H1 (cell line): Measurements from ENCODE around the gene KRTAP17-1. TPM values are rescaled to one million over a fixed set of nuclear protein-coding genes. Genes with fewer than 3 reads are reported as not detected.

Experiments
- CTCF ChIA-PET: fragments of 300-600 bp; sonication (Branson Sonifier 250); formaldehyde crosslinking; loops from one replicate; lab custom pipeline; 2021; ENCODE audit not compliant: partially characterized antibody; lab: Charles Lee
- POLR2A ChIA-PET: fragments of 300-600 bp; sonication (Branson Sonifier 250); formaldehyde crosslinking; loops from one replicate; lab custom pipeline; 2021; ENCODE audit warnings: inconsistent platforms; ENCODE audit not compliant: partially characterized antibody; lab: Charles Lee
- DNase-seq, 2 experiments: peaks; one replicate each; pipeline versions ENCODE4 v3.0.0 to v3.0.0-alpha.2; 2010 to 2022; ENCODE audit warnings: low spot score in 2 of 2, low read depth in 1 of 2, mixed read lengths in 1 of 2
- FAIRE-seq: peaks from 2 replicates; lab custom pipeline; 2011; peaks lifted over from hg19 to GRCh38; lab: Jason Lieb, UNC
- H2AFZ ChIP-seq: 2 replicates; pipeline ENCODE4 v1.8.1; 2012; ENCODE audit warnings: low read length, inconsistent platforms
- H2AK5ac ChIP-seq: 2 replicates; pipeline ENCODE4 v1.6.1; 2013; ENCODE audit warnings: low read depth, low read length
- H2BK120ac ChIP-seq: replicated peaks from 2 replicates; pipeline ENCODE3; 2013; ENCODE audit warnings: low read depth, low read length, inconsistent platforms
- H2BK12ac ChIP-seq: 2 replicates; pipeline ENCODE4 v1.6.1; 2013; ENCODE audit warnings: low read depth, low read length
- H2BK15ac ChIP-seq: 2 replicates; pipeline ENCODE4 v1.6.1; 2013; ENCODE audit warnings: low read length
- H2BK20ac ChIP-seq: 2 replicates; pipeline ENCODE4 v1.6.1; 2013; ENCODE audit warnings: low read length
- H2BK5ac ChIP-seq: 2 replicates; pipeline ENCODE4 v1.6.1; 2013; ENCODE audit warnings: low read depth, low read length
- H3K14ac ChIP-seq: 2 replicates; pipeline ENCODE4 v1.6.1; 2013; ENCODE audit warnings: inconsistent platforms; ENCODE audit not compliant: insufficient read length
- H3K18ac ChIP-seq: 2 replicates; pipeline ENCODE4 v1.6.1; 2013; ENCODE audit warnings: low read length; ENCODE audit errors: extremely low read depth
- H3K23ac ChIP-seq: 2 replicates; pipeline ENCODE4 v1.6.1; 2013; ENCODE audit warnings: inconsistent platforms; ENCODE audit not compliant: insufficient read length
- H3K23me2 ChIP-seq: 2 replicates; pipeline ENCODE4 v1.6.1; 2013; ENCODE audit warnings: low read depth, low read length
- H3K27ac ChIP-seq: 2 replicates; pipeline ENCODE4 v1.6.1; 2011; ENCODE audit warnings: low read depth, low read length, inconsistent platforms
- H3K27me3 ChIP-seq, 4 experiments: replicated peaks in 1 of 4; 1 replicate in 1 of 4; 2 replicates in 3 of 4; pipeline versions ENCODE4 v1.6.1 to v1.8.1; 2011 to 2013; ENCODE audit warnings: low read length in 3 of 4, mild to moderate bottlenecking in 3 of 4, inconsistent platforms in 2 of 4, mixed read lengths in 2 of 4, moderate library complexity in 1 of 4; ENCODE audit not compliant: control insufficient read depth in 3 of 4, insufficient read depth in 3 of 4; ENCODE audit errors: extremely low read depth in 1 of 4
- H3K36me3 ChIP-seq, 4 experiments: 2 replicates each; pipeline versions ENCODE4 v1.6.1 to v1.8.1; 2011 to 2013; ENCODE audit warnings: mild to moderate bottlenecking in 4 of 4, low read length in 3 of 4, moderate library complexity in 2 of 4, control low read depth in 1 of 4, inconsistent platforms in 1 of 4; ENCODE audit not compliant: insufficient read depth in 4 of 4, control insufficient read depth in 2 of 4
- H3K4ac ChIP-seq: replicated peaks from 2 replicates; pipeline ENCODE3; 2013; ENCODE audit warnings: low read length, low read depth, mixed read lengths, inconsistent platforms; ENCODE audit not compliant: insufficient read length
- H3K4me1 ChIP-seq, 4 experiments: replicated peaks in 1 of 4; 1 replicate in 1 of 4; 2 replicates in 3 of 4; pipeline versions ENCODE4 v1.6.1 to v1.8.1; 2011 to 2013; ENCODE audit warnings: low read length in 3 of 4, inconsistent platforms in 2 of 4, mixed read lengths in 1 of 4; ENCODE audit not compliant: insufficient read depth in 4 of 4, control insufficient read depth in 3 of 4
- H3K4me2 ChIP-seq, 2 experiments: 2 replicates each; pipeline versions ENCODE4 v1.6.1 to v1.8.1; 2011 to 2013; ENCODE audit warnings: low read depth in 2 of 2, low read length in 2 of 2, control low read depth in 1 of 2, inconsistent platforms in 1 of 2, mild to moderate bottlenecking in 1 of 2; ENCODE audit not compliant: insufficient read depth in 1 of 2
- H3K4me3 ChIP-seq, 4 experiments: fragments of 200-600, 300-600 bp in 1 of 4; sonication (generic), shearing (Covaris generic), sonication (Bioruptor Twin) in 1 of 4; 2 replicates each; pipeline versions ENCODE4 v1.5.1 to v1.8.1; 2011 to 2016; ENCODE audit warnings: low read length in 4 of 4, low read depth in 3 of 4, control low read depth in 2 of 4, inconsistent platforms in 2 of 4, mild to moderate bottlenecking in 2 of 4, mixed read lengths in 1 of 4, moderate library complexity in 1 of 4; ENCODE audit not compliant: insufficient read depth in 2 of 4; ENCODE audit errors: extremely low read depth in 1 of 4
- H3K56ac ChIP-seq: replicated peaks from 2 replicates; pipeline ENCODE3; 2013; ENCODE audit warnings: low read depth, mild to moderate bottlenecking, mixed read lengths, low read length, inconsistent platforms; ENCODE audit not compliant: insufficient read length
- H3K79me1 ChIP-seq: 2 replicates; pipeline ENCODE4 v1.6.1; 2013; ENCODE audit warnings: low read depth, low read length, control low read depth
- H3K79me2 ChIP-seq, 2 experiments: 2 replicates each; pipeline versions ENCODE4 v1.6.1 to v1.8.1; 2012 to 2013; ENCODE audit warnings: low read length in 2 of 2, mild to moderate bottlenecking in 2 of 2, inconsistent platforms in 1 of 2; ENCODE audit not compliant: insufficient read depth in 2 of 2, control insufficient read depth in 1 of 2
- H3K9ac ChIP-seq, 4 experiments: replicated peaks in 1 of 4; 1 replicate in 1 of 4; 2 replicates in 3 of 4; pipeline versions ENCODE4 v1.6.1 to v1.8.1; 2011 to 2013; ENCODE audit warnings: low read depth in 3 of 4, low read length in 3 of 4, control low read depth in 2 of 4, mild to moderate bottlenecking in 2 of 4, moderate library complexity in 2 of 4, inconsistent platforms in 1 of 4; ENCODE audit errors: extremely low read depth in 1 of 4
- H3K9me3 ChIP-seq, 2 experiments: 2 replicates each; pipeline versions ENCODE4 v1.6.1 to v1.8.1; 2012 to 2013; ENCODE audit warnings: mild to moderate bottlenecking in 2 of 2, moderate library complexity in 2 of 2, control low read depth in 1 of 2, inconsistent platforms in 1 of 2, low read depth in 1 of 2, low read length in 1 of 2, mixed read lengths in 1 of 2; ENCODE audit not compliant: insufficient read depth in 2 of 2
- H4K20me1 ChIP-seq, 2 experiments: replicated peaks in 1 of 2; 2 replicates each; pipeline versions ENCODE3 to v1.8.1; 2011 to 2013; ENCODE audit warnings: inconsistent platforms in 2 of 2, low read length in 2 of 2, mild to moderate bottlenecking in 1 of 2; ENCODE audit not compliant: insufficient read depth in 2 of 2, control insufficient read depth in 1 of 2
- H4K5ac ChIP-seq: 2 replicates; pipeline ENCODE4 v1.6.1; 2013; ENCODE audit warnings: low read length, low read depth, mixed read lengths, inconsistent platforms; ENCODE audit not compliant: insufficient read length
- H4K8ac ChIP-seq: 2 replicates; pipeline ENCODE4 v1.8.0; 2013; ENCODE audit warnings: mild to moderate bottlenecking, moderate library complexity, low read length, inconsistent platforms; ENCODE audit not compliant: insufficient read depth; ENCODE audit errors: extremely low read depth
- H4K91ac ChIP-seq: replicated peaks from 2 replicates; pipeline ENCODE3; 2013; ENCODE audit warnings: low read length, mixed read lengths, inconsistent platforms; ENCODE audit not compliant: insufficient read length
- CBX5 ChIP-seq: fragments of 300-800, 300-1000 bp; sonication (generic); IDR thresholded peaks from 2 replicates; pipeline ENCODE4 v1.7.1; 2016; ENCODE audit warnings: antibody characterized with exemption, low read length, low read depth
- CEBPB ChIP-seq: IDR thresholded peaks from 2 replicates; pipeline ENCODE4 v1.6.1; 2012; ENCODE audit warnings: low read depth, low read length
- EP300 ChIP-seq, 2 experiments: IDR thresholded peaks; 1 replicate in 1 of 2; 2 replicates in 1 of 2; pipeline ENCODE4 v1.6.1; 2011 to 2012; ENCODE audit warnings: low read depth in 2 of 2, low read length in 2 of 2, mild to moderate bottlenecking in 2 of 2, borderline replicate concordance in 1 of 2, inconsistent platforms in 1 of 2, moderate library complexity in 1 of 2
- JUND ChIP-seq: IDR thresholded peaks from 2 replicates; pipeline ENCODE4 v1.6.1; 2011; ENCODE audit warnings: mild to moderate bottlenecking, improper control_type of control experiment, low read length
- KDM1A ChIP-seq: fragments of 200-600, 300-600 bp; sonication (generic); IDR thresholded peaks from 2 replicates; pipeline ENCODE4 v1.7.1; 2016; ENCODE audit warnings: mild to moderate bottlenecking, low read length, borderline replicate concordance
- POLR2A ChIP-seq, 2 experiments: IDR thresholded peaks; 1 replicate in 1 of 2; 2 replicates in 1 of 2; pipeline ENCODE4 v1.6.1; 2011; ENCODE audit warnings: low read depth in 2 of 2, low read length in 2 of 2, mild to moderate bottlenecking in 2 of 2; ENCODE audit errors: control extremely low read depth in 1 of 2
- POU5F1 ChIP-seq: IDR thresholded peaks from 2 replicates; pipeline ENCODE4 v1.6.1; 2011; ENCODE audit warnings: low read depth, mild to moderate bottlenecking, low read length, moderate library complexity
- RAD21 ChIP-seq, 2 experiments: IDR thresholded peaks in 1 of 2; conservative IDR thresholded peaks in 1 of 2; 2 replicates each; pipeline ENCODE4 v1.6.1; 2011; ENCODE audit warnings: low read depth in 2 of 2, low read length in 2 of 2, improper control_type of control experiment in 1 of 2, inconsistent platforms in 1 of 2, mild to moderate bottlenecking in 1 of 2, moderate library complexity in 1 of 2
- RBBP5 ChIP-seq: IDR thresholded peaks from 2 replicates; pipeline ENCODE4 v1.7.1; 2012; ENCODE audit warnings: low read depth, mild to moderate bottlenecking, inconsistent platforms, low read length, moderate library complexity, borderline replicate concordance
- RXRA ChIP-seq: IDR thresholded peaks from 2 replicates; pipeline ENCODE4 v1.6.1; 2011; ENCODE audit warnings: low read depth, mild to moderate bottlenecking, low read length, moderate library complexity; ENCODE audit not compliant: insufficient read depth
- SIRT6 ChIP-seq: IDR thresholded peaks from one replicate; pipeline ENCODE4 v1.7.1; 2012; ENCODE audit warnings: low read length, inconsistent platforms
- TAF1 ChIP-seq: IDR thresholded peaks from 2 replicates; pipeline ENCODE4 v1.6.1; 2011; ENCODE audit warnings: mild to moderate bottlenecking, low read depth, low read length
- TAF7 ChIP-seq: optimal IDR thresholded peaks from 2 replicates; pipeline ENCODE3; 2011; ENCODE audit warnings: low read depth, mild to moderate bottlenecking, inconsistent platforms, low read length, moderate library complexity, borderline replicate concordance
- TCF12 ChIP-seq: IDR thresholded peaks from 2 replicates; pipeline ENCODE4 v1.6.1; 2011; ENCODE audit warnings: low read depth, mild to moderate bottlenecking, low read length
- TEAD4 ChIP-seq: IDR thresholded peaks from 2 replicates; pipeline ENCODE4 v1.6.1; 2012; ENCODE audit warnings: low read depth, low read length, inconsistent platforms, mixed read lengths
- WGBS, 2 experiments: shearing (Covaris generic) in 1 of 2; methylation state at CpG; one replicate each; pipeline versions ENCODE4 v1.1.6 to v1.1.7; 2013 to 2015; ENCODE audit warnings: low lambda C conversion rate in 2 of 2, mixed read lengths in 2 of 2, inconsistent platforms in 1 of 2, low coverage in 1 of 2, missing lambda C conversion rate in 1 of 2; ENCODE audit not compliant: insufficient replicate concordance in 2 of 2, insufficient coverage in 1 of 2, insufficient read length in 1 of 2; ENCODE audit errors: extremely low coverage in 1 of 2, missing lambda C conversion rate in 1 of 2; 5-methylcytosine and 5-hydroxymethylcytosine counted together
- polyA plus RNA-seq, 7 experiments: library from polyadenylated mRNA; depleted of rRNA in 3 of 7; stranded (reverse) in 5 of 7; unstranded in 2 of 7; fragments of >200 nt in 5 of 7; fragments of 200-250 nt in 2 of 7; gene quantifications; 1 replicate in 5 of 7; 2 replicates in 1 of 7; 4 replicates in 1 of 7; pipeline versions ENCODE4 v1.2.1 to v1.2.3, GENCODE V29; 2011 to 2013; ENCODE audit warnings: missing spikeins in 2 of 7, mixed read lengths in 2 of 7
- total RNA-seq: library from RNA; stranded (reverse); fragmentation: NEBNext Ultra II Directional; extraction: Animal tissue kit (Norgen Biotek cat#: 25700); gene quantifications from 2 replicates; pipeline ENCODE4 v1.2.1, GENCODE V29; 2021

KRTAP17-1 gene
- total and polyA plus RNA-seq, 2 of the 8 experiments (the other 6 are each of a cell fraction or from before 2014, with no cell fraction given), result not detected

GRCh38 chr17:41294016-41294415 is 21.5 kb downstream of the KRTAP17-1 start:
- Histone ChIP-seq H2BK5ac (no peak overlapping the region), H2BK15ac (no peak overlapping the region), H4K5ac (no peak overlapping the region), H2BK120ac (no peak overlapping the region), H3K23me2 (no peaks in the 10 kb centered on the region), H3K79me2 (no peaks in the 10 kb centered on the region), H3K27me3 (no peaks in the 10 kb centered on the region), H3K4me2 (no peak overlapping the region), H2AK5ac (no peak overlapping the region), H3K79me1 (no peaks in the 10 kb centered on the region), H2BK12ac (no peak overlapping the region), H3K23ac (no peak overlapping the region), H3K4ac (no peak overlapping the region), H2AFZ (no peak overlapping the region), H3K9me3 (no peaks in the 10 kb centered on the region; a peak in 1 of 4 replicates), H4K8ac (no peak overlapping the region), H3K4me1 (no peaks in the 10 kb centered on the region; a peak in 1 of 7 replicates), H3K56ac (no peak overlapping the region), H3K14ac (no peak overlapping the region), H3K9ac (no peak overlapping the region), H3K27ac (no peak overlapping the region), H3K36me3 (no peaks in the 10 kb centered on the region), H4K91ac (no peak overlapping the region), H2BK20ac (no peak overlapping the region), H3K18ac (no peak overlapping the region), H4K20me1 (no peaks in the 10 kb centered on the region), H3K4me3 (no peak overlapping the region)
- ChIA-PET CTCF (interaction anchor here (1.6 kb wide), 1 partner anchor 28 kb away, joined by 4 read pairs; no protein-coding TSS in a partner anchor), POLR2A (no interaction called here)
- no peak for DNase-seq
- FAIRE-seq, result no peak
- 85% methylated on average over 1 of the region's 1 CpG; no CpG with 5 or more reads in 1 of the 2 experiments for WGBS, 2 experiments
- no peak for TF ChIP-seq SIRT6
- TF ChIP-seq RAD21 (IDR thresholded peaks at IDR 0.05 in 1 of 2, conservative IDR thresholded peaks at IDR 0.05 in 1 of 2; ENCODE audit: low read depth in 2 of 2, low read length in 2 of 2), result no peak
- no peak for TF ChIP-seq EP300 (IDR thresholded peaks at IDR 0.05; ENCODE audit: borderline replicate concordance in 1 of 2, low read depth in 2 of 2, low read length in 2 of 2)
- TF ChIP-seq JUND, result no peak
- TF ChIP-seq POLR2A (IDR thresholded peaks at IDR 0.05; ENCODE audit: control extremely low read depth in 1 of 2, low read depth in 2 of 2, low read length in 2 of 2), result no peak
- no peak for TF ChIP-seq CEBPB
- TF ChIP-seq CBX5, result no peak
- no peak for TF ChIP-seq TAF7
- no peak for TF ChIP-seq RBBP5
- no peak for TF ChIP-seq TEAD4
- TF ChIP-seq TAF1, result no peak
- TF ChIP-seq TCF12, result no peak
- no peak for TF ChIP-seq POU5F1
- TF ChIP-seq KDM1A, result no peak
- no peak for TF ChIP-seq RXRA
